HEK293 (cell line): ENCODE results near the gene SLC48A1.

Experiments used
- CTCF ChIA-PET: fragments of 350-600 bp; formaldehyde crosslinking; extraction: SDS; loops from one replicate; lab custom pipeline; 2021; ENCODE audit warnings: antibody characterized with exemption; lab: Yijun Ruan, JAX
- POLR2A ChIA-PET: fragments of 300-600 bp; formaldehyde crosslinking; extraction: SDS; loops from one replicate; lab custom pipeline; 2020; ENCODE audit warnings: antibody characterized with exemption, inconsistent platforms; lab: Yijun Ruan, JAX
- H3K27ac ChIP-seq: fragments of 200-500 bp; sonication (Bioruptor generic); 2 replicates; pipeline ENCODE4 v1.5.1; 2014; ENCODE audit warnings: low read depth, low read length, control low read depth, inconsistent platforms; ENCODE audit errors: extremely low read depth
- H3K36me3 ChIP-seq, 2 experiments: fragments of 200-500 bp in 1 of 2; sonication (Bioruptor generic) in 1 of 2; 1 replicate in 1 of 2; 2 replicates in 1 of 2; pipeline ENCODE4 v1.5.1; 2014 to 2017; ENCODE audit warnings: inconsistent platforms in 2 of 2, low read length in 2 of 2; ENCODE audit not compliant: control insufficient read depth in 2 of 2, insufficient read depth in 1 of 2
- H3K4me1 ChIP-seq: fragments of 200-500 bp; sonication (Bioruptor generic); 2 replicates; pipeline ENCODE4 v1.5.1; 2014; ENCODE audit warnings: mild to moderate bottlenecking, low read length, inconsistent platforms; ENCODE audit not compliant: control insufficient read depth, insufficient read depth
- H3K4me3 ChIP-seq: 2 replicates; pipeline ENCODE4 v1.5.1; 2011; ENCODE audit warnings: low read depth, mild to moderate bottlenecking, control low read depth, low read length, moderate library complexity
- H3K9me3 ChIP-seq: fragments of 200-500 bp; sonication (Bioruptor generic); 2 replicates; pipeline ENCODE4 v1.5.1; 2014; ENCODE audit warnings: low read depth, low read length, inconsistent platforms; ENCODE audit not compliant: control insufficient read depth, insufficient read depth
- BCL11A ChIP-seq: fragments of 450-650 bp; formaldehyde crosslinking; IDR thresholded peaks from 2 replicates; pipeline ENCODE4 v1.5.1; 2016; ENCODE audit warnings: low read depth, missing biosample characterization, missing genetic modification characterization
- BCL11B ChIP-seq: fragments of 450-650 bp; formaldehyde crosslinking; IDR thresholded peaks from 2 replicates; pipeline ENCODE4 v1.5.1; 2016; ENCODE audit warnings: low read depth, missing biosample characterization, missing genetic modification characterization
- GLI4 ChIP-seq: fragments of 450-650 bp; formaldehyde crosslinking; IDR thresholded peaks from 2 replicates; pipeline ENCODE4 v1.5.1; 2016; ENCODE audit warnings: missing biosample characterization, missing genetic modification characterization
- HOXD13 ChIP-seq: sonication (generic); formaldehyde crosslinking; IDR thresholded peaks from 2 replicates; pipeline ENCODE4 v1.8.0; 2022; ENCODE audit warnings: missing genetic modification reagents, borderline replicate concordance
- KLF17 ChIP-seq: fragments of 450-650 bp; formaldehyde crosslinking; IDR thresholded peaks from 2 replicates; pipeline ENCODE4 v1.5.1; 2016; ENCODE audit warnings: missing biosample characterization, missing genetic modification characterization
- MYNN ChIP-seq: fragments of 450-650 bp; formaldehyde crosslinking; IDR thresholded peaks from 2 replicates; pipeline ENCODE4 v1.5.1; 2016; ENCODE audit warnings: missing biosample characterization, missing genetic modification characterization, borderline replicate concordance
- ZBTB49 ChIP-seq: fragments of 450-650 bp; formaldehyde crosslinking; IDR thresholded peaks from 2 replicates; pipeline ENCODE4 v1.5.1; 2016; ENCODE audit warnings: missing biosample characterization, missing genetic modification characterization, low read depth
- ZNF121 ChIP-seq: fragments of 450-650 bp; formaldehyde crosslinking; IDR thresholded peaks from 2 replicates; pipeline ENCODE4 v1.5.1; 2016; ENCODE audit warnings: missing biosample characterization, missing genetic modification characterization
- ZNF138 ChIP-seq: fragments of 450-650 bp; formaldehyde crosslinking; IDR thresholded peaks from 2 replicates; pipeline ENCODE4 v1.5.1; 2016; ENCODE audit warnings: missing biosample characterization, missing genetic modification characterization, borderline replicate concordance
- ZNF148 ChIP-seq: fragments of 450-650 bp; formaldehyde crosslinking; IDR thresholded peaks from 2 replicates; pipeline ENCODE4 v1.5.0; 2017; ENCODE audit warnings: missing biosample characterization, missing genetic modification characterization, borderline replicate concordance
- ZNF214 ChIP-seq: fragments of 450-650 bp; formaldehyde crosslinking; IDR thresholded peaks from 2 replicates; pipeline ENCODE4 v1.5.1; 2017; ENCODE audit warnings: missing biosample characterization, mild to moderate bottlenecking, missing genetic modification characterization, borderline replicate concordance
- ZNF324 ChIP-seq: fragments of 450-650 bp; formaldehyde crosslinking; IDR thresholded peaks from 2 replicates; pipeline ENCODE4 v1.5.1; 2016; ENCODE audit warnings: missing biosample characterization, missing genetic modification characterization
- ZNF335 ChIP-seq: fragments of 450-650 bp; formaldehyde crosslinking; conservative IDR thresholded peaks from 2 replicates; pipeline ENCODE4 v1.5.1; 2016; ENCODE audit warnings: missing biosample characterization, missing genetic modification characterization
- ZNF391 ChIP-seq: fragments of 450-650 bp; formaldehyde crosslinking; IDR thresholded peaks from 2 replicates; pipeline ENCODE4 v1.5.1; 2016; ENCODE audit warnings: low read depth, missing biosample characterization, missing genetic modification characterization, borderline replicate concordance
- ZNF530 ChIP-seq: fragments of 450-650 bp; formaldehyde crosslinking; IDR thresholded peaks from 2 replicates; pipeline ENCODE4 v1.5.1; 2016; ENCODE audit warnings: low read depth, missing biosample characterization, missing genetic modification characterization
- ZNF548 ChIP-seq: fragments of 450-650 bp; formaldehyde crosslinking; IDR thresholded peaks from 2 replicates; pipeline ENCODE4 v1.5.1; 2016; ENCODE audit warnings: missing biosample characterization, missing genetic modification characterization
- ZNF558 ChIP-seq: fragments of 450-650 bp; formaldehyde crosslinking; IDR thresholded peaks from 2 replicates; pipeline ENCODE4 v1.5.1; 2016; ENCODE audit warnings: missing biosample characterization, missing genetic modification characterization
- ZNF610 ChIP-seq: fragments of 450-650 bp; formaldehyde crosslinking; IDR thresholded peaks from 2 replicates; pipeline ENCODE4 v1.5.1; 2016; ENCODE audit warnings: missing biosample characterization, missing genetic modification characterization, borderline replicate concordance
- ZNF692 ChIP-seq: fragments of 450-650 bp; formaldehyde crosslinking; IDR thresholded peaks from 2 replicates; pipeline ENCODE4 v1.5.1; 2016; ENCODE audit warnings: missing biosample characterization, missing genetic modification characterization
- ZNF776 ChIP-seq: fragments of 450-650 bp; formaldehyde crosslinking; IDR thresholded peaks from 2 replicates; pipeline ENCODE4 v1.5.0; 2017; ENCODE audit warnings: missing biosample characterization, missing genetic modification characterization, borderline replicate concordance

Gene SLC48A1

GRCh38 chr12:47783821-47784819, 11.1 kb downstream of the SLC48A1 start:
- no peak overlapping the region for H3K27ac ChIP-seq
- TF ChIP-seq ZNF214 (tag by site-specific recombination): no peak
- TF ChIP-seq GLI4 (tag by site-specific recombination): no peak
- no peak for TF ChIP-seq ZNF391 (tag by site-specific recombination)
- TF ChIP-seq ZNF138 (tag by site-specific recombination): no peak
- no peak for TF ChIP-seq ZNF548 (tag by site-specific recombination)
- TF ChIP-seq MYNN: no peak
- no peak for TF ChIP-seq ZNF335 (tag by site-specific recombination)
- no peak for TF ChIP-seq ZNF324 (tag by site-specific recombination)
- TF ChIP-seq BCL11A (tag by site-specific recombination): no peak
- TF ChIP-seq, all 188 proteins: peak for 0
- Histone ChIP-seq H3K36me3 (peaks cover 3 to 79% of the 10 kb centered on the region in 2 experiments; a peak in 2 of 3 replicates), H3K4me1 (no peaks in the 10 kb centered on the region), H3K4me3 (no peak overlapping the region), H3K9me3 (no peaks in the 10 kb centered on the region)
- CTCF ChIA-PET: interaction anchor here (0.9 to 19.6 kb wide), 6 partner anchors 43 to 68 kb away, joined by 3 to 784 read pairs (median 146); no protein-coding TSS in a partner anchor
- POLR2A ChIA-PET: interaction anchor here (0.7 kb wide), 1 partner anchor 54 kb away, joined by 4 read pairs; no protein-coding TSS in a partner anchor

- Histone ChIP-seq H3K4me3 (no peak overlapping the region), H3K9me3 (no peaks in the 10 kb centered on the region), H3K4me1 (no peaks in the 10 kb centered on the region), H3K36me3 (peaks cover 3 to 89% of the 10 kb centered on the region in 2 experiments; a peak in 2 of 3 replicates), H3K27ac (no peak overlapping the region)
- ChIA-PET CTCF (interaction anchor here (0.8 to 10.6 kb wide), 6 partner anchors 43 to 70 kb away, joined by 3 to 112 read pairs (median 3); no protein-coding TSS in a partner anchor), POLR2A (interaction anchor here (0.7 kb wide), 1 partner anchor 52 kb away, joined by 4 read pairs; no protein-coding TSS in a partner anchor)
- TF ChIP-seq ZNF121 (tag by site-specific recombination): no peak
- no peak for TF ChIP-seq ZNF148
- no peak for TF ChIP-seq HOXD13 (CRISPR knock-in tag)
- TF ChIP-seq ZNF530 (tag by site-specific recombination): no peak
- TF ChIP-seq BCL11B (tag by site-specific recombination): no peak
- TF ChIP-seq KLF17 (tag by site-specific recombination): no peak
- no peak for TF ChIP-seq ZNF558 (tag by site-specific recombination)
- TF ChIP-seq ZNF692 (tag by site-specific recombination): no peak
- TF ChIP-seq ZNF610 (tag by site-specific recombination): no peak
- TF ChIP-seq ZBTB49: no peak
- no peak for TF ChIP-seq ZNF776 (tag by site-specific recombination)
Measured at GRCh38 chr12:47785036-47785886, 12.2 kb downstream of the SLC48A1 start.
